Measurements from ENCODE around the gene ELMOD3. TPM values are rescaled to one million over a fixed set of nuclear protein-coding genes. Genes with fewer than 3 reads are reported as not detected.
"Not testable (repeated sequence)": the region's sequence is repeated elsewhere in the genome, so short reads cannot be mapped to it uniquely, and the experiment has no call there.

Gene ELMOD3
- total RNA-seq = 10 to 100 TPM; 13.4 to 17.5 TPM

DNA sequence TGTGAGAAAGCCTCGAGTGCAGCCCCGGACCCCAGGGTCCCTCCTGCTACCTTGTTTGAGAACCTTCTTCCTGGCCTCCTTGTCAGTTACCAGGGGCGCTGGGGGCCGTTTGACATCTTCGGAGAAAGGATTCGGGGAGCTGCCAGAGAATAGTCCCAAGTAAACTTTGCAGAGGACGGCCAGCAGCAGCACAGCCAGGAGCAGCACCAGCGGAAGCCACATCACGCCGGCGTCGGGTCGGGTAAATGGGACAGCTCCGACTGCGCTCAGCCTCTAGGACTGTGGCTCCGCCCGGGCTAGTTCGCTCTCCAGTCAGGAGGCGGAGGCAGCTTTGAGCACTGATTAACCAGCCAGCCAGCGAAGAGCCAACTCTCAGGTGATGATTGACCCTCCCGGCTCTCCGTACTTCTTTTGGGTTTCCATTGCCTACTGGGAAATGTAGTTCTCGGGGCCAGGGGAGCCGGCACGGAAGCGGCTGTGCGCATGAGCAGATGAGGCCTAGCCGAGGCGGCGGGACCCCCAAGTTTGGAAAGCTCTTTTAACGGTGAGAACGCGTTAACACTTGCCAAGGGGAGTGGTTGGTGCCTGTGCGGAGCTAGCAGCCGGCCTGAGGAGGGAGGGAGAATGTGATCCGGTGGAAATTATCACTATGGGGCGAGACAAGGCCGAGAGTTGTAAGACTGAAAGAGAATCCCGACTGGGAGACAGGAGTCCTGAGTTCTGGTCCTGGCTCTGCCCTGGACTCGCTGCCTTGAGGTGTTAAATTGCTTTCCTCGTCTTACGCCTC, at the start of gene ELMOD3, which contains the start of gene RETSAT:
Gene ELMOD3 (plus strand): TSS at position 484 of the 787 bp plus-strand sequence. CDS start 2,430 bp downstream, outside the sequence.
Gene RETSAT (minus strand): TSS at position 243 of the 787 bp plus-strand sequence. CDS start 21 bp downstream, at position 222.
- Mint-ChIP-seq H3K27ac (peak within 1 kb of the TSS; percentile 96), H3K27me3 (no peaks in the 10 kb centered on the region), H3K4me3 (peak within 1 kb of the TSS; percentile 93), H3K36me3 (ENCODE audit: low read depth) (peaks cover 55% of the 10 kb centered on the region), H3K9me3 (no peaks in the 10 kb centered on the region), H3K4me1 (peaks cover 12% of the 10 kb centered on the region)
- peak; percentile 99 for ATAC-seq (replicated peaks)

DNA sequence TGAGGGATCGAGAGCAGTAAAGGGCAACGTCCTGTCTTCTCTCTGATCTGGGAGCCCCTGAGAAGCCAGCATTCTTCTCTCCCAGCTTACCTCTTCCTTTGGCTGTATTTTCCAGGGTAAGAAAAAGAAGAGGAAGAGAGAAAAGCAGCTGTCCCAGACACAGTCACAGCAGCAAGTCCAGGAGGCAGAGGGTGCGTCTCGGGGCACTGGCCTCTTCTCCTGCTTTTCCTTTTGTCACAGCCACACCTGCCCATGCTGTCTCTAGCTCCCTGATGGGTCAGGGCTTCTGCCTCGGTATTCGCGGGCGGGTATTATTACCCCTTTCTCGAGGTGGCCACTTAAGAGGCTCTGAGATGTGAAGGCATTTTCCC, 47.1 kb upstream of the ELMOD3 start:
- peak overlapping the region; percentile 74 for H3K27ac Mint-ChIP-seq
- peaks cover 7% of the 10 kb centered on the region for H3K27me3 Mint-ChIP-seq
- no peaks in the 10 kb centered on the region for H3K36me3 Mint-ChIP-seq (ENCODE audit: low read depth)
- ATAC-seq (replicated peaks) = no peak
- H3K4me1 Mint-ChIP-seq = peaks cover 22% of the 10 kb centered on the region
- H3K9me3 Mint-ChIP-seq = no peaks in the 10 kb centered on the region
- peak overlapping the region; percentile 70 for H3K4me3 Mint-ChIP-seq

DNA sequence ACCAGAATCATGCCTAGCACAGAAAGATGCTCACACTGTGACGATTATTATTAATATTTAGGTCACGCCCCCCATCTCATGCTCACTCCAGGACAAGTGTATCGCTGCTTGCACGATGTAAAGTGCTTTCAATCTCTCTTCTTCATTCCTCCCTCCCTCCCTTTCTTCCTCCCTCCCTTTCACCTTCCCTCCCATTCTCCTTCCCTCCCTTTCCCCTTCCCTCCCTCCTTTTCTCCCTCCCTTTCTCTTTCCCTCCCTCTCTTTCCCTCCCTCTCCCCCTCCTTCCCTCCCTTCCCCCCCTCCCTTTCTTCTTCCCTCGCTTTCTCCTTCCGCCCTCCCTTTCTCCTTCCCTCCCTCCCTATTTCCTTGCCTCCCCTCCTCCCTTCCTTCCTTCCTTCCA, 46.4 kb upstream of the ELMOD3 start:
- Mint-ChIP-seq H3K9me3 (no peaks in the 10 kb centered on the region), H3K4me1 (peaks cover 22% of the 10 kb centered on the region), H3K27ac (no peak overlapping the region), H3K27me3 (peaks cover 7% of the 10 kb centered on the region), H3K36me3 (ENCODE audit: low read depth) (peaks cover under 1% of the 10 kb centered on the region), H3K4me3 (peak overlapping the region; percentile 73)
- ATAC-seq (replicated peaks) = no peak

DNA sequence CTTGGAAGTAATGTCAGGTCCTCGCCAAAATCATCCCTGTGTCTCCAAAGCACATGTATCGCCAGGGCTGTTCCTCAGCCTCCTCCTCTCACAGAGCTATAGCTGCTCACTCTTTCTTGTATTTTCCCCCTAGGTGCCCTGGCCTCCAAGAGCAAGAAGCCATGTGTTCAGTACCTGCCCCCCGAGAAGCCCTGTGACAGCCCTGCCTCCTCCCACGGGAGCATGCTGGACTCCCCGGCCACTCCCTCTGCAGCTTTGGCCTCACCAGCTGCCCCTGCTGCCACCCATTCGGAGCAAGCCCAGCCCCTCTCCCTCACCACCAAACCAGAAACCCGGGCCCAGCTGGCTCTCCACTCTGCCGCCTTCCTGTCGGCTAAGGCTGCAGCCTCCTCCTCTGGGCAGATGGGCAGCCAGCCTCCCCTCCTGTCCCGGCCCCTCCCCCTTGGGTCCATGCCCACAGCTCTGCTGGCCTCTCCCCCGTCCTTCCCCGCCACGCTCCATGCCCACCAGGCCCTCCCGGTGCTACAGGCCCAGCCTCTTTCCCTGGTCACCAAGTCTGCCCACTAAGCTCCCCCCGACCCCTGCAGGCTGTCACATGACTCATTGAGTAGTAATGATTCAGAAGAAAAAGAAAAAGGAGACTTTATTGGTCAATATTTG, 45.5 kb upstream of the ELMOD3 start:
- Mint-ChIP-seq H3K36me3 (ENCODE audit: low read depth) (peaks cover 8% of the 10 kb centered on the region), H3K9me3 (no peaks in the 10 kb centered on the region), H3K27me3 (peaks cover 7% of the 10 kb centered on the region), H3K4me3 (peak overlapping the region; percentile 73), H3K4me1 (peaks cover 22% of the 10 kb centered on the region), H3K27ac (peak overlapping the region; percentile 84)
- ATAC-seq (replicated peaks) = peak; percentile 22

DNA sequence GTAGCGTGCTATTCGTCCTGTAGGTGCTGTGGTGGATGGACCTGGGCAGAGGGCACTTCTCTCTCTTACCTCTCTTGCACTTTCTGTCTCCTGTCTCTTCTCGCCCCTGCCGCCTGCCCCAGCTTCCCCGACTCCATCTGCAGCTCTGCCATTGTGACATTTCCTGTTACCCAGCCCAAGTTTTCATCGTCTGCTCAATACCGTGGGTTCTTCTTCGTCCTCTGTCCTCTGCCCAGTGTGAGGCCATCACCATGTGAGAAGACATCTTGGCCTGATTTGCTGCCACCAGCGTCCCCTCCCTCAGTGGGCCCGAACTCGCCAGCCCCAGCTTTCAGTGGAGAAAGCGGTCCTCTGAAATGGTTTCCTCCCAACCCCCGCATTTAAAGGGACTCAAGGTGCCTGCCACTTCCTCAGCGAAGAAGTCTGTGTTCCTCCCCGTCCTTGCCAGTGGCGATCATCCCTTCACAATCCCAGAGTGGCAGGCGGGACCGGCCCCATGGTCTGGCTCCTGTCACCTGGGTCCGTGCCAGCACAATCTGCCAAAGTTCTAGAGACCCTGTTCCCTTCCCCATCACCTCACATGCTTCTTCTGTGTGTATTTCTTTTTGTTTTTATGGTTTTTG, 44.8 kb upstream of the ELMOD3 start:
- peak; percentile 28 for ATAC-seq (replicated peaks)
- peaks cover 16% of the 10 kb centered on the region for H3K36me3 Mint-ChIP-seq (ENCODE audit: low read depth)
- peaks cover 4% of the 10 kb centered on the region for H3K27me3 Mint-ChIP-seq
- peak overlapping the region; percentile 84 for H3K27ac Mint-ChIP-seq
- peaks cover 22% of the 10 kb centered on the region for H3K4me1 Mint-ChIP-seq
- peak overlapping the region; percentile 73 for H3K4me3 Mint-ChIP-seq
- no peaks in the 10 kb centered on the region for H3K9me3 Mint-ChIP-seq

DNA sequence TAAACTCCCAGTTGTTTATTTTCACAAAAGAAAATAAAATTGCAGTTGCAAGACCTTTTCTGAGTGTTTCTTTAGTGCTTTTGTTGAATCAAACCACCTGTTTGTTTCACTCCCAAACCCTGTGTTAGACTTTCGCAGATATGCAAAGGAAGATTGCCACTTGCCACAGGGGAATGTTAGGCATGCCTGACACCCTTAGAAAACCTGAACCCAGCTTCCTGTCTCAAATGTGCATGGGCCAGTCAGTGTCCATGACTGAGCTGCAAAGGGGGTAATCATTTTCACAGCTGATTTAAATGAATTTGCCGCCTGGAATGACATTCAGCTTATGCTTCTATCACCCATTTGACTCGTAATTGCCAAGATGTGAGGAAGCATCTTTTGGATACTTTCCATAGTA, 44.2 kb upstream of the ELMOD3 start:
- H3K27me3 Mint-ChIP-seq = peaks cover 2% of the 10 kb centered on the region
- peak overlapping the region; percentile 73 for H3K4me3 Mint-ChIP-seq
- no peak for ATAC-seq (replicated peaks)
- H3K9me3 Mint-ChIP-seq = no peaks in the 10 kb centered on the region
- peaks cover 22% of the 10 kb centered on the region for H3K4me1 Mint-ChIP-seq
- H3K27ac Mint-ChIP-seq = peak overlapping the region; percentile 84
- H3K36me3 Mint-ChIP-seq (ENCODE audit: low read depth) = peaks cover 21% of the 10 kb centered on the region

DNA sequence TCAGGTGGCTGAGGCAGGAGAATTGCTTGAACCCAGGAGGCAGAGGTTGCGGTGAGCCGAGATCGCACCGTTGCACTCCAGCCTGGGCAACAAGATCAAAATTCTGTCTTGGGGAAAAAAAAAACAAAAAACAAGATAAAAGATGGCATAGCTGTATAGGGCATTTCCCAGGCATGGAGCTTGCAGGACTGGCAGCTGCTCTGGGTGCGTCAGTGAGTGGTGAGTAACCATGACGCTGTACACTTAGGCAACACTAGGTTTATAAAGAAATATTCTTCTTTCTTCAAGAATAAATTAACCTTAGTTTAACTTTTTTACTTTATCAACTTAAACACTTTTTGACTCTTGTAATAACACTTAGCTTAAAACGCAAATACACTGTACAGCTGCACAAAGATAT, 42.2 kb upstream of the ELMOD3 start:
- no peaks in the 10 kb centered on the region for H3K27me3 Mint-ChIP-seq
- H3K4me3 Mint-ChIP-seq = no peak overlapping the region
- no peaks in the 10 kb centered on the region for H3K9me3 Mint-ChIP-seq
- no peak for ATAC-seq (replicated peaks)
- peaks cover 28% of the 10 kb centered on the region for H3K4me1 Mint-ChIP-seq
- peaks cover 38% of the 10 kb centered on the region for H3K36me3 Mint-ChIP-seq (ENCODE audit: low read depth)
- H3K27ac Mint-ChIP-seq = no peak overlapping the region

DNA sequence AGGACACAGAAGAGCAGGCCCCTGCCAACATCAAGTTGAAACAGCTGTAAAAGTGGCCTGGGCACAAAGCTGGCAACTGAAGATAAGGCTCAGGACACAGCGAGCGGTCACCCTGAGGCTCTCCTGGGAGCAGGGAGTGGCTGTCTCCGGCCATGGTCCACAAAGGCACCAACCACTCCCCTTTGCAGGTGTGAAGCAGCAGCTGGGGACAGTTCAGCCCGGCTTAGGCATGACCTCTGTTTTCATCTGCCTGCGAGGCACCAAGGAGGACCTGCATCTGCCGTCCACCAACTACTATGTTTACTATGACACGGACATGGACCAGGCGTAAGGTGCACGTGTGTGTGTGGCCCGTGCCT, 39.7 kb upstream of the ELMOD3 start:
- Mint-ChIP-seq H3K36me3 (ENCODE audit: low read depth) (peaks cover 59% of the 10 kb centered on the region), H3K27me3 (no peaks in the 10 kb centered on the region), H3K4me1 (peaks cover 26% of the 10 kb centered on the region), H3K9me3 (no peaks in the 10 kb centered on the region), H3K4me3 (no peak overlapping the region), H3K27ac (peak overlapping the region; percentile 15)
- ATAC-seq (replicated peaks) = no peak

DNA sequence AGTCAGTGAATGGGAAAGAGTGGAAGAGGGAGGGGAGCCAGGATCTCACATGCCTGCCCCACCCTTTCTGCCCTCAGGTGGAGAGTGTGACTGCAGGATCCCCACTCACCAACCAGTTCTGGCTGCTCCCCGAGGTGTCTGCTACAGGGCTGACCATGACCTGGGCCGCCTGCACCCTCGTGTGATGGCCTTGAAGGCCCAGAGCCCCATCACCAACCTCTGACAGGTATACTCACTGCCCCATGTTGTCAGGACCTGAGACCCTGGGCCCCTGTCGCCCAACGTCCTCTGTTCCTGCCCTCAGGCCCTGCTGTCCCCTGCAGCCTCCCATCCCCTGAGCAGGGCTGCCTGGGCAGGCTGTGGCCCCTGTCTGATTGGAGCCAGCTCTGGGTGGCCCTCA, 38.6 kb upstream of the ELMOD3 start:
- Mint-ChIP-seq H3K36me3 (ENCODE audit: low read depth) (peaks cover 70% of the 10 kb centered on the region), H3K4me1 (peaks cover 31% of the 10 kb centered on the region)
- not testable (repeated sequence) for H3K27me3 Mint-ChIP-seq; H3K4me3 Mint-ChIP-seq; H3K27ac Mint-ChIP-seq; H3K9me3 Mint-ChIP-seq; ATAC-seq (replicated peaks)

DNA sequence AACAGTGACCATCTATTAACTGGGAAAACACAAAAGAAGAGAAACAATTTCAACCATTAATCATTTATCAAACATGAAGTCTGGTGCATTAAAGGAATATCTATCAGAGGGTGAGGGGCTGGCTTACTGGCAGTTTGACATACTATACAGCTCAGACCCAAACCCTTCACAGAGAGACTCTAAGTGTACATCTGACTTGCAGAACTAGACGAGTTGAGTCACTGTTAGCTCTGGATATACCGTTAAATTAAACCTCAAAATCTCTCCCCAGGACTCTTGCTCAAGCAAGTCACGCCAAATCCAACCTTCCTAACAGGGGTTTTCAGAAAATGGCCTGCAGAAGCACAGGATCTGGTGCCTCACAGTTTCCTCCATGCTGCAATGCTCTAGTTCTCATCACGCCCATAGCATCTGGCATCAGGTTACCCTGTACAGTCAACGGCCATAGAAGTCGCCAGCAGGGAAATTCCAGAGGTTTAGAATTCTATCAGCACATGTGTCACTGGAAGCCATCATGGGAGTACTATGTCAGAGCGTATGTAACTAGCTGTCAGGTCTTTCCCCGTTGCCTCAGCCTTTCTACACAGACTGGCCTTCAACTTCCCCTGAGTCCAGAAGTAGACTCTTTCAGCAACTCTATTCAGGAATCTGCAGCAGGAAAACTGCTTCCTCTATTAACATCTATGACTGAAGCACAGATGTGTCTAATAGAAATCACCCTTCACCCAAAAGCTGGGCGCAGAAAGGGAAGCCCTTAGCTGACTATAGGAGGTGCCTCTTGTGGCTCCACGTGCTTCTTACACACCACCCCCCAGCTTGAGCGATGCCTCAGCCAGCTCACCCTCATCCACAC, 36.1 kb upstream of the ELMOD3 start:
- Mint-ChIP-seq H3K27ac (peak overlapping the region; percentile 2), H3K4me3 (peak overlapping the region; percentile 97)

DNA sequence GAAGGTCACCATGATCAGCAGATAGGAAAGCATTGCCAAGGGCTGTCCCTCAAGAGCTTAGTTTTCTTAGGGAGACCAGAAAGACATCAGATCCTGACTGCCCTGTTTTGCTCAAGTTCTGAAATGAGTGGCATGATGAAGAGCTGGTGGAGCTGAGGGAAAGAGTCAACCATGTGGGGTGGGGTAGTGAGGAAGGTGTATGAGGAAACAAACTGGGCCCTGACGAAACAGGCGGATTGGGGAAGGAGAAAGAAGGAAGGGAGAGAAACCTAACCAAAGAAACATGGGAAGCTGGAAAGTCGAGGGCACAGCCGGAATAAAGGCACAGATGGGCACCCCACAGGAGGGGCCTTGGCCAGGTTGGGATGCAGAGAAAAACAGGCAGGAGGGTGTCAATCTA, 34.8 kb upstream of the ELMOD3 start:
- Mint-ChIP-seq H3K4me3 (peak overlapping the region; percentile 97), H3K9me3 (no peaks in the 10 kb centered on the region), H3K27ac (peak overlapping the region; percentile 31), H3K27me3 (no peaks in the 10 kb centered on the region), H3K36me3 (ENCODE audit: low read depth) (peaks cover 93% of the 10 kb centered on the region), H3K4me1 (peaks cover 59% of the 10 kb centered on the region)
- ATAC-seq (replicated peaks) = no peak

More for the DNA sequence above, 36.1 kb upstream of the ELMOD3 start:
- peaks cover 52% of the 10 kb centered on the region for H3K4me1 Mint-ChIP-seq
- H3K36me3 Mint-ChIP-seq (ENCODE audit: low read depth) = peaks cover 93% of the 10 kb centered on the region
- peak; percentile 96 for ATAC-seq (replicated peaks)
- no peaks in the 10 kb centered on the region for H3K27me3 Mint-ChIP-seq
- H3K9me3 Mint-ChIP-seq = no peaks in the 10 kb centered on the region

DNA sequence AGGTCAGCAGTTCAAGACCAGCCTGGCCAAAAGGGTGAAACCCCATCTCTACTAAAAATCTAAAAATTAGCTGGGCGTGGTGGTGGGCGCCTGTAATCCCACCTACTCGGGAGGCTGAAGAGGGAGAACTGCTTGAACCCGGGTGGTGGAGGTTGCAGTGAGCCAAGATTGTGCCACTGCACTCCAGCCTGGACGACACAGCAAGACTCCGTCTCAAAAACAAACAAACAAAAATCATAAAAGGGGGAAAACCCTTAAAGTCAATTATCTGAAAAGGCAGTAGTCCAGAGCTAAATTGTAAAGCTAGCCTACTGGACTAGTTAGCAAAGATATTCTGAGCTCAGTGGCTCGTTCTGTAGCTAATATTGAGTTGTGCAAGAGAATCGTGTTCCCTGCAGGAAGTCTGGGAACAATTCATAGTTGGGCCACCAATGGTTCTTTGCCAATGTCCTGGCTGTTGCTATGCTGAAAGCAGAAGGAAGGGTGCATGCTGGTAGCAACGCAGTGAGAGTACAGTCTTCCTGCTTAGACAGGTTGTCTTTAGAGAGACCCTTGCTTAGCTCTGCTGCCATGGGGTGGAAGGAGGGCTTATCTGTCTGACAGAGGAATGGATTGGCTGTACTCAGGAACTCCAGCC, 31.1 kb upstream of the ELMOD3 start:
- Mint-ChIP-seq H3K9me3 (no peaks in the 10 kb centered on the region), H3K4me1 (peaks cover 56% of the 10 kb centered on the region), H3K27ac (peak overlapping the region; percentile 80), H3K4me3 (peak overlapping the region; percentile 97), H3K36me3 (ENCODE audit: low read depth) (peaks cover 100% of the 10 kb centered on the region), H3K27me3 (no peaks in the 10 kb centered on the region)
- ATAC-seq (replicated peaks) = no peak

DNA sequence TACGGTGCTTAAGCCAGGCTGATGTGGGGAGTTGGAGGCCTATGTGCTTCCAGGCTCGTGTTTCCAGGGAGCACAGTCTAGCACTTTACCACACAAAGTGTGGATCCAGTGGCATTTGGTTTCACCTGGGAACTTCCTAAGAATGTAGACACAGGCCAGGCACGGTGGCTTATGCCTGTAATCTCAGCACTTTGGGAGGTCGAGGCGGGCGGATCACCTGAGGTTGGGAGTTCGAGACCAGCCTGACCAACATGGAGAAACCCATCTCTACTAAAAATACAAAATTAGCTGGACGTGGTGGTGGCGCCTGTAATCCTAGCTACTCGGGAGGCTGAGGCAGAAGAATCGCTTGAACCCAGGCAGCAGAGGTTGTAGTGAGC, 30.6 kb upstream of the ELMOD3 start:
- not testable (repeated sequence) for H3K27me3 Mint-ChIP-seq; ATAC-seq (replicated peaks); H3K9me3 Mint-ChIP-seq
- H3K36me3 Mint-ChIP-seq (ENCODE audit: low read depth) = peaks cover 100% of the 10 kb centered on the region
- H3K27ac Mint-ChIP-seq = peak overlapping the region; percentile 80
- H3K4me3 Mint-ChIP-seq = peak overlapping the region; percentile 97
- peaks cover 51% of the 10 kb centered on the region for H3K4me1 Mint-ChIP-seq

Data from activated T-helper 17 cell treated with anti-CD3 and anti-CD28 coated beads, Interleukin-2, amount 50 U/mL, for 72 hours (primary cell).